ENCODE data around the gene CLSTN2. TPM values are rescaled to one million over a fixed set of nuclear protein-coding genes. Genes with fewer than 3 reads are reported as not detected.
"Not testable (repeated sequence)": the region's sequence is repeated elsewhere in the genome, so short reads cannot be mapped to it uniquely, and the experiment has no call there.

Gene CLSTN2
- total RNA-seq, 1 experiment from 2014 or later: 0.02 TPM

GRCh38 chr3:140423146-140423545 lies 488.2 kb downstream of the CLSTN2 start (continued):
- TF ChIP-seq TCF7L2 (IDR thresholded peaks at IDR 0.05; ENCODE audit: borderline replicate concordance, extremely low read depth, insufficient read depth, insufficient read length): no peak
- TF ChIP-seq, protein P1, sequence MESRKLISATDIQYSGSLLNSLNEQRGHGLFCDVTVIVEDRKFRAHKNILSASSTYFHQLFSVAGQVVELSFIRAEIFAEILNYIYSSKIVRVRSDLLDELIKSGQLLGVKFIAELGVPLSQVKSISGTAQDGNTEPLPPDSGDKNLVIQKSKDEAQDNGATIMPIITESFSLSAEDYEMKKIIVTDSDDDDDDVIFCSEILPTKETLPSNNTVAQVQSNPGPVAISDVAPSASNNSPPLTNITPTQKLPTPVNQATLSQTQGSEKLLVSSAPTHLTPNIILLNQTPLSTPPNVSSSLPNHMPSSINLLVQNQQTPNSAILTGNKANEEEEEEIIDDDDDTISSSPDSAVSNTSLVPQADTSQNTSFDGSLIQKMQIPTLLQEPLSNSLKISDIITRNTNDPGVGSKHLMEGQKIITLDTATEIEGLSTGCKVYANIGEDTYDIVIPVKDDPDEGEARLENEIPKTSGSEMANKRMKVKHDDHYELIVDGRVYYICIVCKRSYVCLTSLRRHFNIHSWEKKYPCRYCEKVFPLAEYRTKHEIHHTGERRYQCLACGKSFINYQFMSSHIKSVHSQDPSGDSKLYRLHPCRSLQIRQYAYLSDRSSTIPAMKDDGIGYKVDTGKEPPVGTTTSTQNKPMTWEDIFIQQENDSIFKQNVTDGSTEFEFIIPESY (IDR thresholded peaks at IDR 0.05; ENCODE audit: extremely low read depth, insufficient replicate concordance, low read length): no peak
- TF ChIP-seq, protein P2, sequence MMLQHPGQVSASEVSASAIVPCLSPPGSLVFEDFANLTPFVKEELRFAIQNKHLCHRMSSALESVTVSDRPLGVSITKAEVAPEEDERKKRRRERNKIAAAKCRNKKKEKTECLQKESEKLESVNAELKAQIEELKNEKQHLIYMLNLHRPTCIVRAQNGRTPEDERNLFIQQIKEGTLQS (IDR thresholded peaks at IDR 0.05): no peak

- H3K9me2 ChIP-seq (ENCODE audit: insufficient read depth); H2AFZ ChIP-seq (ENCODE audit: low read depth, low read length, poor library complexity, severe bottlenecking); BruUV-seq (replicated peaks); H4K20me1 ChIP-seq (ENCODE audit: insufficient read depth); RAD21 ChIA-PET (ENCODE audit: low non-redundant PET in 1 of 2, low total read pairs in 2 of 2, uncharacterized antibody in 2 of 2, unreplicated experiment in 2 of 2); H3K4me3 ChIP-seq (replicated peaks in 1 of 2; ENCODE audit: low read depth in 1 of 2, low read length in 2 of 2); intact Hi-C loops (cut with micrococcal nuclease); H3K27ac ChIP-seq (ENCODE audit: low read depth, low read length); CTCF ChIA-PET; POLR2A ChIA-PET; H3K4me2 ChIP-seq (ENCODE audit: low read length); DNase-seq (ENCODE audit: low read depth, low spot score); ATAC-seq; H3K79me2 ChIP-seq (ENCODE audit: insufficient read depth, low read length); H3K4me1 ChIP-seq (ENCODE audit: control insufficient read depth in 1 of 2, insufficient read depth in 2 of 2, low read length in 2 of 2); H3K9me3 ChIP-seq (ENCODE audit: control insufficient read depth in 1 of 2, insufficient read depth in 1 of 2, low read depth in 1 of 2, low read length in 2 of 2); H3K36me3 ChIP-seq (ENCODE audit: control insufficient read depth in 1 of 2, insufficient read depth in 2 of 2, low read length in 2 of 2); H3K9ac ChIP-seq (ENCODE audit: low read length): not testable (repeated sequence)
- peaks cover 29% of the 10 kb centered on the region for H3K27me3 ChIP-seq (ENCODE audit: insufficient read depth, low read length)
These were observed 488.6 kb downstream of the CLSTN2 start for GRCh38 chr3:140423574-140423973.

DNA sequence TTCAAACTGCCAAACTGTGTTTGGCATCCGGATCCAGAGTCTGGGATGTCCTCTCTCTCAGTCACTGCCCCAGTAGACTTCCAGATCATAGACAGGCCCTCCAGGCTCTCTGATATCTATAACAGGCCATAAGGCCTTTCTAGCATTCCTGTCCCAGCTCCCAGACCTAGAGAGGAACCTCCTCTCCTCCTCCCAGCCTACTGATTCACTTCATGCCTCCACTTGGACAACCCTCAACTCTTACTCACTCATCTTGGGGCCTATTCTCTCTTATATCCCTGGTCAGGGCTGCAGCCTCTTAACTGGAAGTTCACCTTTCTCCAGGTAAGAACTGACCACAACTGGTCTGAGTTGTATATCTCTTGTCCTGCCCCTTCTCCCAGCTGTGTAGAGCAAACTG lies 489.2 kb downstream of the CLSTN2 start:
- H3K36me3 ChIP-seq (ENCODE audit: control insufficient read depth in 1 of 2, insufficient read depth in 2 of 2, low read length in 2 of 2): no peaks in the 10 kb centered on the region
- no peaks in the 10 kb centered on the region for H3K4me1 ChIP-seq (ENCODE audit: control insufficient read depth in 1 of 2, insufficient read depth in 2 of 2, low read length in 2 of 2)
- H3K79me2 ChIP-seq (ENCODE audit: insufficient read depth, low read length): no peaks in the 10 kb centered on the region
- BruUV-seq (replicated peaks): no TSS peak
- ChIA-PET RAD21 (ENCODE audit: low non-redundant PET in 1 of 2, low total read pairs in 2 of 2, uncharacterized antibody in 2 of 2, unreplicated experiment in 2 of 2) (no interaction called here), CTCF (no interaction called here), POLR2A (no interaction called here)
- H3K4me3 ChIP-seq (replicated peaks in 1 of 2; ENCODE audit: low read depth in 1 of 2, low read length in 2 of 2): no peak overlapping the region
- H3K4me2 ChIP-seq (ENCODE audit: low read length): no peak overlapping the region
- H3K27me3 ChIP-seq (ENCODE audit: insufficient read depth, low read length): peaks cover 35% of the 10 kb centered on the region
- no peaks in the 10 kb centered on the region for H3K9me3 ChIP-seq (ENCODE audit: control insufficient read depth in 1 of 2, insufficient read depth in 1 of 2, low read depth in 1 of 2, low read length in 2 of 2)
- no peaks in the 10 kb centered on the region for H3K9me2 ChIP-seq (ENCODE audit: insufficient read depth)
- no peak for ATAC-seq
- DNase-seq (ENCODE audit: low read depth, low spot score): no peak
- H3K9ac ChIP-seq (ENCODE audit: low read length): no peak overlapping the region
- intact Hi-C loops (cut with micrococcal nuclease): no loop called here
- no peaks in the 10 kb centered on the region for H4K20me1 ChIP-seq (ENCODE audit: insufficient read depth)
- H3K27ac ChIP-seq (ENCODE audit: low read depth, low read length): no peak overlapping the region
- no peak overlapping the region for H2AFZ ChIP-seq (ENCODE audit: low read depth, low read length, poor library complexity, severe bottlenecking)
- TF ChIP-seq EZH2 (IDR thresholded peaks at IDR 0.05): no peak
- TF ChIP-seq POLR2AphosphoS5 (IDR thresholded peaks at IDR 0.05; ENCODE audit: low read depth, low read length): no peak
- TF ChIP-seq EZH2phosphoT487 (IDR thresholded peaks at IDR 0.05; ENCODE audit: borderline replicate concordance): no peak
- TF ChIP-seq ZNF274 (IDR thresholded peaks at IDR 0.05; ENCODE audit: low read depth, low read length): no peak
- TF ChIP-seq POLR2A (IDR thresholded peaks at IDR 0.05; ENCODE audit: borderline replicate concordance, extremely low read depth, insufficient read depth, insufficient read length): no peak
- TF ChIP-seq EGR1 (IDR thresholded peaks at IDR 0.05; ENCODE audit: low read depth): no peak
- no peak for TF ChIP-seq RAD21 (IDR thresholded peaks at IDR 0.05; ENCODE audit: low read depth)
- TF ChIP-seq TCF7L2 (IDR thresholded peaks at IDR 0.05; ENCODE audit: borderline replicate concordance, extremely low read depth, insufficient read depth, insufficient read length): no peak
- no peak for TF ChIP-seq CEBPB (IDR thresholded peaks at IDR 0.05; ENCODE audit: low read depth)
- TF ChIP-seq FOSL1 (IDR thresholded peaks at IDR 0.05; ENCODE audit: low read depth): no peak
- no peak for TF ChIP-seq SP1 (IDR thresholded peaks at IDR 0.05; ENCODE audit: low read depth)
- TF ChIP-seq ELF1 (IDR thresholded peaks at IDR 0.05; ENCODE audit: borderline replicate concordance, low read depth): no peak
- TF ChIP-seq ZFX (IDR thresholded peaks at IDR 0.05): no peak
- TF ChIP-seq, protein P2 (IDR thresholded peaks at IDR 0.05): no peak
- TF ChIP-seq, protein P1 (IDR thresholded peaks at IDR 0.05; ENCODE audit: extremely low read depth, insufficient replicate concordance, low read length): no peak
- TF ChIP-seq SIN3A (IDR thresholded peaks at IDR 0.05; ENCODE audit: low read depth): no peak

Data from HCT116 (cell line).